Neuronal stem cell (in vitro differentiated cells): ENCODE data around the gene LRRC25. TPM values are rescaled to one million over a fixed set of nuclear protein-coding genes. Genes with fewer than 3 reads are reported as not detected.

ENCODE experiments used
- DNase-seq: peaks from one replicate; pipeline ENCODE4 v3.0.0-alpha.2; 2013; ENCODE audit warnings: low spot score
- H2AFZ ChIP-seq: one replicate; pipeline ENCODE4 v1.6.1; 2013; ENCODE audit warnings: mild to moderate bottlenecking, low read length, inconsistent platforms
- H2AK5ac ChIP-seq: 2 replicates; pipeline ENCODE4 v1.6.1; 2013; ENCODE audit warnings: low read depth, mild to moderate bottlenecking, inconsistent platforms, low read length, moderate library complexity, mixed read lengths
- H2BK120ac ChIP-seq: 2 replicates; pipeline ENCODE4 v1.6.1; 2013; ENCODE audit warnings: low read depth, mild to moderate bottlenecking, inconsistent platforms, low read length, moderate library complexity, mixed read lengths
- H2BK12ac ChIP-seq: one replicate; pipeline ENCODE4 v1.6.1; 2013; ENCODE audit warnings: low read length, inconsistent platforms
- H2BK15ac ChIP-seq: 2 replicates; pipeline ENCODE4 v1.6.1; 2013; ENCODE audit warnings: mild to moderate bottlenecking, low read length, inconsistent platforms, mixed read lengths
- H2BK5ac ChIP-seq: one replicate; pipeline ENCODE4 v1.6.1; 2013; ENCODE audit warnings: inconsistent platforms, mild to moderate bottlenecking, low read length, moderate library complexity
- H3K14ac ChIP-seq: one replicate; pipeline ENCODE4 v1.6.1; 2013; ENCODE audit warnings: low read length, inconsistent platforms
- H3K18ac ChIP-seq: 2 replicates; pipeline ENCODE4 v1.6.1; 2013; ENCODE audit warnings: low read length, inconsistent platforms
- H3K23ac ChIP-seq: 2 replicates; pipeline ENCODE4 v1.6.1; 2013; ENCODE audit warnings: low read depth, mild to moderate bottlenecking, mixed read lengths, low read length, inconsistent platforms; ENCODE audit not compliant: poor library complexity
- H3K27ac ChIP-seq: replicated peaks from 3 replicates; pipeline ENCODE4 v1.5.1; 2013; ENCODE audit warnings: low read length, inconsistent platforms
- H3K27me3 ChIP-seq, 3 experiments: 2 replicates each; pipeline ENCODE4 v1.6.1; 2013; ENCODE audit warnings: low read length in 3 of 3, mild to moderate bottlenecking in 2 of 3, inconsistent platforms in 1 of 3, low read depth in 1 of 3, mixed read lengths in 1 of 3, moderate library complexity in 1 of 3; ENCODE audit not compliant: control insufficient read depth in 3 of 3, insufficient read depth in 3 of 3
- H3K36me3 ChIP-seq, 2 donors: replicated peaks in 1 of 2; 2 replicates each; pipeline ENCODE4 v1.6.1; 2013; ENCODE audit warnings: low read length in 2 of 2; ENCODE audit not compliant: control insufficient read depth in 2 of 2, insufficient read depth in 2 of 2
- H3K4ac ChIP-seq: 2 replicates; pipeline ENCODE4 v1.6.1; 2013; ENCODE audit warnings: inconsistent platforms, mild to moderate bottlenecking, low read length, moderate library complexity
- H3K4me1 ChIP-seq, 2 donors: 1 replicate in 1 of 2; 2 replicates in 1 of 2; pipeline ENCODE4 v1.6.1; 2013; ENCODE audit warnings: low read length in 2 of 2, low read depth in 1 of 2; ENCODE audit not compliant: control insufficient read depth in 2 of 2, insufficient read depth in 1 of 2
- H3K4me2 ChIP-seq: one replicate; pipeline ENCODE4 v1.6.1; 2013; ENCODE audit warnings: mild to moderate bottlenecking, low read length, inconsistent platforms; ENCODE audit not compliant: insufficient read depth, poor library complexity, severe bottlenecking
- H3K4me3 ChIP-seq, 2 donors: 2 replicates each; pipeline ENCODE4 v1.5.1; 2013; ENCODE audit warnings: low read length in 2 of 2, mild to moderate bottlenecking in 2 of 2, inconsistent platforms in 1 of 2, moderate library complexity in 1 of 2
- H3K79me1 ChIP-seq: one replicate; pipeline ENCODE4 v1.6.1; 2013; ENCODE audit warnings: low read depth, mild to moderate bottlenecking, inconsistent platforms, low read length, moderate library complexity
- H3K9ac ChIP-seq: one replicate; pipeline ENCODE4 v1.6.1; 2013; ENCODE audit warnings: mild to moderate bottlenecking, low read depth, low read length, inconsistent platforms; ENCODE audit not compliant: poor library complexity
- H3K9me3 ChIP-seq, 2 donors: replicated peaks in 1 of 2; 2 replicates each; pipeline versions ENCODE3 to v1.6.1; 2013; ENCODE audit warnings: low read length in 2 of 2, mild to moderate bottlenecking in 2 of 2, inconsistent platforms in 1 of 2, low read depth in 1 of 2, mixed read lengths in 1 of 2, moderate library complexity in 1 of 2; ENCODE audit not compliant: control insufficient read depth in 2 of 2, insufficient read depth in 1 of 2
- H4K8ac ChIP-seq: one replicate; pipeline ENCODE4 v1.6.1; 2013; ENCODE audit warnings: low read depth, mild to moderate bottlenecking, inconsistent platforms, low read length, moderate library complexity
- H4K91ac ChIP-seq: one replicate; pipeline ENCODE4 v1.6.1; 2013; ENCODE audit warnings: low read length, low read depth, mild to moderate bottlenecking, inconsistent platforms; ENCODE audit not compliant: poor library complexity
- WGBS, 2 donors: extraction: QIAGEN DNeasy Blood & Tissue Kit; methylation state at CpG; one replicate each; pipeline ENCODE4 v1.1.7; 2013; ENCODE audit warnings: missing lambda C conversion rate in 2 of 2, mixed read lengths in 1 of 2; ENCODE audit not compliant: insufficient read length in 2 of 2, insufficient replicate concordance in 1 of 2; ENCODE audit errors: extremely low coverage in 2 of 2; 5-methylcytosine and 5-hydroxymethylcytosine counted together
- polyA plus RNA-seq, 2 experiments: library from polyadenylated mRNA; stranded (reverse); fragments of 200-250 nt; gene quantifications; one replicate each; pipeline ENCODE4 v1.2.3, GENCODE V29; 2013

Gene LRRC25
- 0.18 TPM for polyA plus RNA-seq (2013, experiment 1 of 2)
- 0.10 TPM for polyA plus RNA-seq (2013, experiment 2 of 2)

GRCh38 chr19:18397242-18398202, at the start of gene LRRC25:
LRRC25 (minus strand) TSS chr19:18397622; CDS start chr19:18396963, 659 bp downstream.
- Histone ChIP-seq H3K4ac (peak within 1 kb of the TSS; percentile 24), H3K4me3 (peak within 1 kb of the TSS; percentile 4 to 45), H3K23ac (peak within 1 kb of the TSS; percentile 30), H3K79me1 (no peaks in the 10 kb centered on the region), H4K91ac (peak within 1 kb of the TSS; percentile 19), H4K8ac (no peak within 1 kb of the TSS), H3K14ac (peak within 1 kb of the TSS; percentile 57), H2BK120ac (peak within 1 kb of the TSS; percentile 27), H3K4me1 (peaks cover 9 to 20% of the 10 kb centered on the region in 2 donors), H2AFZ (peak within 1 kb of the TSS; percentile 84), H3K4me2 (peak within 1 kb of the TSS; percentile 45), H3K36me3 (no peaks in the 10 kb centered on the region), H2BK15ac (peak within 1 kb of the TSS; percentile 86), H2AK5ac (peak within 1 kb of the TSS; percentile 23), H3K27me3 (peaks cover 0 to 4% (median 3%) of the 10 kb centered on the region in 3 experiments), H3K18ac (peak within 1 kb of the TSS; percentile 79), H3K27ac (no peak within 1 kb of the TSS), H2BK5ac (peak within 1 kb of the TSS; percentile 30), H3K9ac (peak within 1 kb of the TSS; percentile 38), H2BK12ac (peak within 1 kb of the TSS; percentile 43), H3K9me3 (no peaks in the 10 kb centered on the region)
- no CpG with 5 or more reads among the region's 33 CpGs for WGBS, 2 donors
- DNase-seq: peak; percentile 57

- peak overlapping the region; percentile 84 for H3K4ac ChIP-seq
- peak overlapping the region; percentile 43 for H2BK15ac ChIP-seq
- H3K27me3 ChIP-seq: no peaks in the 10 kb centered on the region
- peak overlapping the region; percentile 87 for H3K18ac ChIP-seq
- H4K8ac ChIP-seq: no peak overlapping the region
- H2BK5ac ChIP-seq: peak overlapping the region; percentile 60
- H3K23ac ChIP-seq: peak overlapping the region; percentile 85
- H3K4me2 ChIP-seq: no peak overlapping the region
- H3K9me3 ChIP-seq: peaks cover 0 to 4% of the 10 kb centered on the region in 2 donors
- H2AK5ac ChIP-seq: peak overlapping the region; percentile 63
- peaks cover 3% of the 10 kb centered on the region for H3K79me1 ChIP-seq
- no peak overlapping the region for H3K4me3 ChIP-seq
- H2BK12ac ChIP-seq: no peak overlapping the region
- peaks cover 24 to 48% of the 10 kb centered on the region in 2 donors for H3K36me3 ChIP-seq
- peak overlapping the region; percentile 26 for H3K27ac ChIP-seq
- DNase-seq: no peak
- no CpG with 5 or more reads among the region's 12 CpGs for WGBS, 2 donors
- H2BK120ac ChIP-seq: no peak overlapping the region
- peak overlapping the region; percentile 88 for H3K9ac ChIP-seq
- H3K14ac ChIP-seq: peak overlapping the region; percentile 89
- H3K4me1 ChIP-seq: peaks cover 18 to 26% of the 10 kb centered on the region in 2 donors
- H4K91ac ChIP-seq: no peak overlapping the region
- H2AFZ ChIP-seq: no peak overlapping the region
These were observed 49.5 kb upstream of the LRRC25 start for GRCh38 chr19:18446811-18447359.

- peak overlapping the region; percentile 60 for H2BK5ac ChIP-seq
- no peak overlapping the region for H3K4me2 ChIP-seq
- peak overlapping the region; percentile 21 for H3K14ac ChIP-seq
- no peak overlapping the region for H2BK120ac ChIP-seq
- H3K4me3 ChIP-seq: no peak overlapping the region
- peak overlapping the region; percentile 37 for H2BK15ac ChIP-seq
- H3K27ac ChIP-seq: no peak overlapping the region
- H2AFZ ChIP-seq: no peak overlapping the region
- peaks cover 24 to 48% of the 10 kb centered on the region in 2 donors for H3K36me3 ChIP-seq
- H3K23ac ChIP-seq: peak overlapping the region; percentile 85
- H3K27me3 ChIP-seq: no peaks in the 10 kb centered on the region
- peaks cover 3% of the 10 kb centered on the region for H3K79me1 ChIP-seq
- H3K18ac ChIP-seq: peak overlapping the region; percentile 87
- no peak for DNase-seq
- H3K9ac ChIP-seq: peak overlapping the region; percentile 88
- H2BK12ac ChIP-seq: peak overlapping the region; percentile 41
- H2AK5ac ChIP-seq: peak overlapping the region; percentile 63
- H3K4me1 ChIP-seq: peaks cover 16 to 22% of the 10 kb centered on the region in 2 donors
- peaks cover 0 to 4% of the 10 kb centered on the region in 2 donors for H3K9me3 ChIP-seq
- no CpG with 5 or more reads among the region's 34 CpGs for WGBS, 2 donors
- no peak overlapping the region for H4K91ac ChIP-seq
- H3K4ac ChIP-seq: peak overlapping the region; percentile 84
- H4K8ac ChIP-seq: no peak overlapping the region
These were observed 48.9 kb upstream of the LRRC25 start for GRCh38 chr19:18446145-18446810.
